Epithelial cell of esophagus (primary cell): ENCODE data around the gene ERFL.

Source experiments
- DNase-seq: peaks from one replicate; pipeline ENCODE4 v3.0.0; 2010; ENCODE audit warnings: low read depth
- H3K4me3 ChIP-seq: 2 replicates; pipeline ENCODE4 v1.5.1; 2011; ENCODE audit warnings: mild to moderate bottlenecking, low read length, control low read depth
- CTCF ChIP-seq: IDR thresholded peaks from 2 replicates; pipeline ENCODE4 v1.5.1; 2011; ENCODE audit warnings: low read depth, mild to moderate bottlenecking, low read length, control low read depth, inconsistent platforms; ENCODE audit not compliant: insufficient read depth; ENCODE audit errors: missing control alignments

ERFL gene

GRCh38 chr19:41936961-41937360, 8.7 kb upstream of the ERFL start:
- TF ChIP-seq CTCF: no peak
- H3K4me3 ChIP-seq: no peak overlapping the region
- DNase-seq: no peak

DNA sequence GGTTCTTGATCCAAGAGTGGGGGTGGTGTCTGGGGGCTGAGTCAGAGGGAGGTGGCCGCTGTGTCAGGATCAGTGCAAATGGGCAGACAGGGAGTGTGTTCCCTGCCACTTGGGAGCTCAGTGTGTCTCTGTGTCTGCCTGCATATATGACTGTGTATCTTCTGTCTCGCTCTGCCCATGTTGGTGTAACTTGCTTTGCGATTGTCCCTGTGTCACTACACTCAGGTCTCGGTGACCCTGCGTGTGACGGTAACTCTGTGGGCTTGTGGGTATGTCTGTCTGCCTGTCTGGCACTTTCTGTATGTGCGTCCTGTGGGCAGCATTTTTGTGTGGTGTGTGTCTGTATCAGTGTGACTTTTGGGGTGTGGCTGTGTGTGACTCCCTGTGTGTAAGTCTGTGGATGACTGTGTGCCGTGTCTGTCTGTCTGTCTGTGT, 8.2 kb upstream of the ERFL start:
- TF ChIP-seq CTCF: no peak
- DNase-seq: peak; percentile 65
- H3K4me3 ChIP-seq: no peak overlapping the region

DNA sequence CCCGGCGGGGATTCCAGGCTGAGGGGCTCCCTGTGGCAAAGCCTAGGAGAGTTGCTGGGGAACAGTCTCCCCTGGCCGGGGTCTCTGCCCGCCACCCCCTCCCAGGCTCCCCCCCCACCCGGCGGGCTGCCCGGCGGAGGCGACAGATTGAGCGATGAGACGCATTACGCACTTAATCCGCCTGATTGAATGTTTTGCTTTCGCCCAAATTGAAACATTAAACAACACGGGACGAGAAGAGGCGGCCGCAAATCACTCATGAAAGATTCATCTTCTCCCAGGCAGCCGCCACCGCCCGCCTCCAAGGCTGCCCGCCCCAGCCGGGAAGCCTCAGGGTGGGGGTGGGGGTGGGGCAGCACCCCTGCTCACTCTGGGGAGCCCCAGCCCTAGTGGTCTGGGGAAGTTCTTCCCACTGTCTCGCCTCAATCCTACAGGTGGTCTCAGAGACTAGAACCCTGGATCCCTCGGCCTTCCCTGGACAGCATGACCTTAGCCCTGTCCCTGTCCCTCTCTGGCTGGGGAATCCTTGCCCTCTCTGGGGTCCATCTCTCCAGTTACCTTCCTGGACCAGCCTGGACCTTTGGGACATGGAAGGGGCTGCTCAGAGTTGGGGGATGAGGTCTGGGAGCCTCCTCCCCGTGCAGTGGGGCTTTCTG, 7.6 kb upstream of the ERFL start:
- H3K4me3 ChIP-seq: no peak overlapping the region
- no peak for TF ChIP-seq CTCF
- DNase-seq: peak; percentile 39

- TF ChIP-seq CTCF: peak; percentile 95
- H3K4me3 ChIP-seq: no peak overlapping the region
- DNase-seq: peak; percentile 56
Measured at GRCh38 chr19:41934849-41935374, 6.7 kb upstream of the ERFL start.

GRCh38 chr19:41933693-41934426, 5.6 kb upstream of the ERFL start:
- H3K4me3 ChIP-seq: no peak overlapping the region
- DNase-seq: no peak
- no peak for TF ChIP-seq CTCF

GRCh38 chr19:41932720-41933332, 4.6 kb upstream of the ERFL start:
- no peak for TF ChIP-seq CTCF
- H3K4me3 ChIP-seq: no peak overlapping the region
- DNase-seq: no peak
